HepG2 (cell line): ENCODE results near the gene FPGS. TPM values are rescaled to one million over a fixed set of nuclear protein-coding genes. Genes with fewer than 3 reads are reported as not detected.

ENCODE experiments used
- ATAC-seq: fragments of 200-7000 bp; cut with Tn5 transposase; 3 replicates; pipeline ENCODE4 v1.9.1; 2020; ENCODE audit warnings: mild to moderate bottlenecking, moderate library complexity
- BruUV-seq: library from RNA; stranded (reverse); fragments of 400-500 nt; replicated peaks from 2 replicates; lab custom pipeline; 2021; lab: Mats Ljungman, UMichigan
- CTCF ChIA-PET: fragments of 300-600 bp; formaldehyde crosslinking; extraction: SDS; loops from one replicate; lab custom pipeline; 2021; ENCODE audit warnings: low total read pairs, inconsistent platforms, low intra/inter-chr PET ratio; lab: Yijun Ruan, JAX
- POLR2A ChIA-PET: fragments of 350-600 bp; sonication (Branson Sonifier 250); formaldehyde crosslinking; loops from one replicate; lab custom pipeline; 2020; ENCODE audit warnings: antibody characterized with exemption, inconsistent platforms; lab: Yijun Ruan, JAX
- DNase-seq: peaks from one replicate; pipeline ENCODE4 v3.0.0-alpha.2; 2015; ENCODE audit warnings: low spot score
- FAIRE-seq: peaks from 3 replicates; lab custom pipeline; 2011; peaks lifted over from hg19 to GRCh38; lab: Jason Lieb, UNC
- H2AFZ ChIP-seq: one replicate; pipeline ENCODE4 v1.6.1; 2011; ENCODE audit warnings: low read length, inconsistent platforms
- H3K27ac ChIP-seq: fragments of 300-600 bp; 3 replicates; pipeline ENCODE4 v1.8.0; 2011; ENCODE audit warnings: mixed run types, mild to moderate bottlenecking, mixed read lengths, low read length, inconsistent platforms; ENCODE audit not compliant: insufficient read depth; ENCODE audit errors: extremely low read length
- H3K27me3 ChIP-seq, 2 experiments: fragments of 200-600 bp in 1 of 2; 2 replicates in 1 of 2; 3 replicates in 1 of 2; pipeline versions ENCODE4 v1.6.0 to v1.8.0; 2011; ENCODE audit warnings: low read length in 2 of 2, mild to moderate bottlenecking in 2 of 2, moderate library complexity in 2 of 2, inconsistent platforms in 1 of 2; ENCODE audit not compliant: insufficient read depth in 2 of 2, control insufficient read depth in 1 of 2
- H3K36me3 ChIP-seq, 2 experiments: fragments of 200-600 bp in 1 of 2; replicated peaks in 1 of 2; 2 replicates in 1 of 2; 3 replicates in 1 of 2; pipeline versions ENCODE4 v1.5.1 to v1.8.0; 2011; ENCODE audit warnings: low read length in 2 of 2, inconsistent platforms in 1 of 2; ENCODE audit not compliant: insufficient read depth in 2 of 2, control insufficient read depth in 1 of 2
- H3K4me1 ChIP-seq: 2 replicates; pipeline ENCODE4 v1.5.1; 2012; ENCODE audit warnings: low read length, inconsistent platforms; ENCODE audit not compliant: insufficient read depth
- H3K4me2 ChIP-seq: 2 replicates; pipeline ENCODE4 v1.6.0; 2011; ENCODE audit warnings: low read depth, low read length, inconsistent platforms
- H3K4me3 ChIP-seq, 3 experiments: fragments of 200-600 bp in 1 of 3; sonication (generic), shearing (Covaris generic) in 1 of 3; replicated peaks in 1 of 3; 2 replicates each; pipeline ENCODE4 v1.5.1; 2011 to 2016; ENCODE audit warnings: low read length in 3 of 3, inconsistent platforms in 2 of 3, low read depth in 2 of 3, mild to moderate bottlenecking in 2 of 3, control low read depth in 1 of 3, mixed read lengths in 1 of 3; ENCODE audit not compliant: insufficient read depth in 1 of 3
- H3K79me2 ChIP-seq: one replicate; pipeline ENCODE4 v1.6.1; 2011; ENCODE audit warnings: low read length, inconsistent platforms; ENCODE audit not compliant: insufficient read depth
- H3K9ac ChIP-seq: 2 replicates; pipeline ENCODE4 v1.6.0; 2011; ENCODE audit warnings: mild to moderate bottlenecking, low read depth, low read length, inconsistent platforms; ENCODE audit not compliant: insufficient read depth
- H3K9me3 ChIP-seq: 2 replicates; pipeline ENCODE4 v1.5.1; 2012; ENCODE audit warnings: mild to moderate bottlenecking, low read length
- H4K20me1 ChIP-seq: 2 replicates; pipeline ENCODE4 v1.6.0; 2011; ENCODE audit warnings: inconsistent platforms, mild to moderate bottlenecking, low read length, moderate library complexity; ENCODE audit not compliant: insufficient read depth
- ARHGAP35 ChIP-seq: sonication (generic); formaldehyde crosslinking; IDR thresholded peaks from 2 replicates; pipeline ENCODE4 v1.9.0; 2022; ENCODE audit warnings: mild to moderate bottlenecking, inconsistent platforms, moderate library complexity, missing genetic modification reagents, borderline replicate concordance
- CTCF ChIP-seq: sonication (generic); formaldehyde crosslinking; IDR thresholded peaks from 2 replicates; pipeline ENCODE4 v1.5.0; 2020; ENCODE audit warnings: mild to moderate bottlenecking, missing genetic modification reagents, moderate library complexity
- DDIT3 ChIP-seq: sonication (generic); formaldehyde crosslinking; IDR thresholded peaks from 2 replicates; pipeline ENCODE4 v1.4.0; 2020; ENCODE audit warnings: mild to moderate bottlenecking, missing genetic modification reagents
- FOXA3 ChIP-seq: IDR thresholded peaks from 2 replicates; pipeline ENCODE4 v1.6.1; 2016; ENCODE audit warnings: missing genetic modification reagents, missing compliant biosample characterization
- HNF1B ChIP-seq: sonication (generic); formaldehyde crosslinking; IDR thresholded peaks from 2 replicates; pipeline ENCODE4 v1.5.1; 2020; ENCODE audit warnings: mild to moderate bottlenecking, moderate library complexity, missing genetic modification reagents
- MEF2D ChIP-seq: sonication (generic); formaldehyde crosslinking; IDR thresholded peaks from 2 replicates; pipeline ENCODE4 v1.5.1; 2020; ENCODE audit warnings: mild to moderate bottlenecking, missing genetic modification reagents
- POLR2AphosphoS5 ChIP-seq: IDR thresholded peaks from 2 replicates; pipeline ENCODE4 v1.6.1; 2012; ENCODE audit warnings: low read depth, low read length
- RCOR2 ChIP-seq: IDR thresholded peaks from 2 replicates; pipeline ENCODE4 v1.6.1; 2016; ENCODE audit warnings: missing biosample characterization, missing genetic modification reagents
- RXRB ChIP-seq: IDR thresholded peaks from 2 replicates; pipeline ENCODE4 v1.6.1; 2016; ENCODE audit warnings: borderline replicate concordance, missing genetic modification reagents, missing compliant biosample characterization
- SIN3A ChIP-seq: IDR thresholded peaks from 2 replicates; pipeline ENCODE4 v1.6.1; 2011; ENCODE audit warnings: low read depth, mild to moderate bottlenecking, control low read depth, low read length, borderline replicate concordance
- SP1 ChIP-seq, 2 experiments: fragments of 450-650 bp in 1 of 2; sonication (generic) in 1 of 2; formaldehyde crosslinking in 1 of 2; IDR thresholded peaks; 2 replicates each; pipeline versions ENCODE4 v1.4.0 to v1.6.1; 2016 to 2020; ENCODE audit warnings: missing genetic modification reagents in 1 of 2
- STAG1 ChIP-seq: sonication (generic); formaldehyde crosslinking; IDR thresholded peaks from 2 replicates; pipeline ENCODE4 v1.4.0; 2020; ENCODE audit warnings: missing genetic modification reagents
- TFAP4 ChIP-seq: sonication (generic); IDR thresholded peaks from 2 replicates; pipeline ENCODE4 v1.6.1; 2016; ENCODE audit warnings: low read depth, borderline replicate concordance
- ZBTB21 ChIP-seq: sonication (generic); formaldehyde crosslinking; IDR thresholded peaks from 2 replicates; pipeline ENCODE4 v1.4.0; 2020; ENCODE audit warnings: missing genetic modification reagents
- ZEB1 ChIP-seq: IDR thresholded peaks from 2 replicates; pipeline ENCODE4 v1.6.1; 2012; ENCODE audit warnings: mild to moderate bottlenecking, low read depth, inconsistent platforms; ENCODE audit not compliant: insufficient replicate concordance
- ZNF441 ChIP-seq: sonication (generic); formaldehyde crosslinking; IDR thresholded peaks from 2 replicates; pipeline ENCODE4 v1.7.0; 2021; ENCODE audit warnings: missing genetic modification reagents, borderline replicate concordance
- ZNF530 ChIP-seq: sonication (generic); formaldehyde crosslinking; IDR thresholded peaks from 2 replicates; pipeline ENCODE4 v1.5.0; 2020; ENCODE audit warnings: low read depth, mild to moderate bottlenecking, missing genetic modification reagents
- ZNF629 ChIP-seq: sonication (generic); formaldehyde crosslinking; conservative IDR thresholded peaks from 2 replicates; pipeline ENCODE4 v1.5.0; 2020; ENCODE audit warnings: missing genetic modification reagents
- ZNF660 ChIP-seq: sonication (generic); formaldehyde crosslinking; IDR thresholded peaks from 2 replicates; pipeline ENCODE4 v1.5.1; 2020; ENCODE audit warnings: mild to moderate bottlenecking, low read depth, missing genetic modification reagents, borderline replicate concordance
- WGBS: methylation state at CpG from one replicate; pipeline ENCODE4 v1.1.6; 2017; ENCODE audit warnings: low lambda C conversion rate; 5-methylcytosine and 5-hydroxymethylcytosine counted together
- in situ Hi-C: cut with HindIII; loops from 2 replicates; pipeline ENCODE4 v1.10.0; 2017; ENCODE audit warnings: low pct_unique_long_range_greater_than_20kb; ENCODE audit not compliant: extremely low pct_ligation_motif_present
- intact Hi-C: fragments of 100-400 bp; cut with micrococcal nuclease; formaldehyde crosslinking; loops from one replicate; pipeline ENCODE4 v1.10.0; 2022; ENCODE audit not compliant: unreplicated experiment
- polyA plus RNA-seq, 8 experiments: library from polyadenylated mRNA; depleted of rRNA in 3 of 8; stranded (reverse) in 7 of 8; unstranded in 1 of 8; fragments of >200 nt; fragmentation: Illumina TruSeq in 4 of 8; extraction: Trizol in 4 of 8; gene quantifications; 2 replicates each; pipeline versions ENCODE4 v1.2.1 to v1.2.3, GENCODE V29; 2011 to 2016; ENCODE audit warnings: low read depth in 4 of 8, missing spikeins in 1 of 8, mixed read lengths in 1 of 8; ENCODE audit not compliant: insufficient read depth in 1 of 8
- total RNA-seq, 5 experiments: library from RNA; depleted of rRNA; stranded (reverse); fragments of >200 nt; fragmentation: Illumina TruSeq; extraction: Trizol; gene quantifications; 2 replicates each; pipeline ENCODE4 v1.2.3, GENCODE V29; 2016; ENCODE audit warnings: low read depth in 1 of 5

FPGS gene
- total and polyA plus RNA-seq, 2 of the 13 experiments (the other 11 are each of a cell fraction or from before 2014, with no cell fraction given) = 35.6 to 36.8 TPM

- in situ Hi-C loops = no loop called here
- Histone ChIP-seq H3K9ac (peak overlapping the region; percentile 41), H3K4me3 (peak overlapping the region; percentile 45 to 77 (median 59)), H2AFZ (peak overlapping the region; percentile 46), H3K27me3 (no peaks in the 10 kb centered on the region; a peak in 1 of 5 replicates), H3K27ac (peak overlapping the region; percentile 24), H3K4me2 (peak overlapping the region; percentile 85), H3K79me2 (peaks cover 15% of the 10 kb centered on the region), H3K4me1 (peaks cover 53% of the 10 kb centered on the region), H4K20me1 (no peaks in the 10 kb centered on the region; the same call in 1 of the 2 replicates), H3K9me3 (no peaks in the 10 kb centered on the region), H3K36me3 (peaks cover 4 to 9% of the 10 kb centered on the region in 2 experiments; a peak in 4 of 5 replicates)
- ATAC-seq = peak; percentile 60
- CTCF ChIA-PET = interaction anchor here (1.7 kb wide), 1 partner anchor 24 kb away, joined by 3 read pairs; no protein-coding TSS in a partner anchor
- peak; percentile 28 for FAIRE-seq
- no peak for DNase-seq
- TSS peak; percentile 63 for BruUV-seq
- intact Hi-C loops = loop anchor here (2.0 to 5.0 kb wide), 2 partner anchors 67 to 115 kb away; partner anchors contain the start of genes ST6GALNAC4 and TOR2A
- POLR2A ChIA-PET = interaction anchor here (0.6 to 0.9 kb wide), 8 partner anchors 10 to 153 kb away, joined by 3 to 5 read pairs (median 4); partner anchors contain the start of gene ST6GALNAC4
- TF ChIP-seq RCOR2 = no peak
- TF ChIP-seq ZNF530 (CRISPR knock-in tag) = no peak
- peak; percentile 32 for TF ChIP-seq ZEB1
- TF ChIP-seq TFAP4 = peak; percentile 61; the same call in 1 of the 2 replicates
- 0 out of 2 replicates have a peak, but pooled peaks have one; percentile 7 for TF ChIP-seq ZBTB21 (CRISPR knock-in tag)
- 0 out of 2 replicates have a peak, but pooled peaks have one; percentile 13 for TF ChIP-seq FOXA3 (CRISPR knock-in tag)
- no peak for TF ChIP-seq ZNF660 (CRISPR knock-in tag)
- TF ChIP-seq SIN3A = 0 out of 2 replicates have a peak, but pooled peaks have one; percentile 11
- peak; percentile 23; the same call in 1 of the 2 replicates for TF ChIP-seq ZNF441
- no peak for TF ChIP-seq ZNF629 (CRISPR knock-in tag)
- TF ChIP-seq POLR2AphosphoS5 = no peak
- TF ChIP-seq CTCF (CRISPR knock-in tag) = peak; percentile 58
- TF ChIP-seq DDIT3 (CRISPR knock-in tag) = 0 out of 2 replicates have a peak, but pooled peaks have one; percentile 30
- 0 out of 2 replicates have a peak, but pooled peaks have one; percentile 17 for TF ChIP-seq HNF1B (CRISPR knock-in tag)
- TF ChIP-seq ARHGAP35 (CRISPR knock-in tag) = 0 out of 2 replicates have a peak, but pooled peaks have one; percentile 2
- TF ChIP-seq MEF2D = 0 out of 2 replicates have a peak, but pooled peaks have one; percentile 22
- peak; percentile 24; the same call in 1 of the 2 replicates for TF ChIP-seq RXRB
- TF ChIP-seq STAG1 (CRISPR knock-in tag) = peak; percentile 28; the same call in 1 of the 2 replicates
- TF ChIP-seq SP1 (IDR thresholded peaks at IDR 0.05) = no peak
- 0 out of 2 replicates have a peak, but pooled peaks have one; percentile 3 for TF ChIP-seq SP1 (CRISPR knock-in tag; IDR thresholded peaks at IDR 0.05)
- WGBS = 19% methylated on average over 6 of the region's 10 CpGs
Observed at GRCh38 chr9:127801955-127802575, 617 bp upstream of the FPGS start.
